NCI-H1105 (cell line): ENCODE data around the gene ARF6.
"Not testable (repeated sequence)": the region's sequence is repeated elsewhere in the genome, so short reads cannot be mapped to it uniquely, and the experiment has no call there.

Experiments used
- DNase-seq: peaks from one replicate; lab custom pipeline; 2025; lab: John Stamatoyannopoulos, UW

The ARF6 gene

GRCh38 chr14:49892636-49893308 lies at the start of gene ARF6:
Gene ARF6, plus strand, starts transcription at chr14:49893082. Its CDS starts 655 bp downstream, at chr14:49893737.
- DNase-seq, result peak; percentile 99

- no peak for DNase-seq
These were observed 43.6 kb upstream of the ARF6 start for GRCh38 chr14:49849213-49849847.

- no peak for DNase-seq
These were observed 41.1 kb upstream of the ARF6 start for GRCh38 chr14:49851813-49852212.

GRCh38 chr14:49852301-49853157 lies 40.4 kb upstream of the ARF6 start, which contains the start of gene NEMF:
Gene NEMF, minus strand, starts transcription at chr14:49852788. Its CDS starts 35 bp downstream, at chr14:49852753.
- peak; percentile 90 for DNase-seq

- no peak for DNase-seq
These were observed 39.8 kb upstream of the ARF6 start for GRCh38 chr14:49853158-49853477.

- DNase-seq, result no peak
These were observed 39.1 kb upstream of the ARF6 start for GRCh38 chr14:49853572-49854375.

- DNase-seq, result no peak
These were observed 35.4 kb upstream of the ARF6 start for GRCh38 chr14:49857427-49858003.

- DNase-seq, result no peak
These were observed 34.5 kb upstream of the ARF6 start for GRCh38 chr14:49858383-49858782.

- no peak for DNase-seq
These were observed 31.7 kb upstream of the ARF6 start for GRCh38 chr14:49860988-49861698.

- no peak for DNase-seq
These were observed 31.2 kb upstream of the ARF6 start for GRCh38 chr14:49861699-49862088.

GRCh38 chr14:49862089-49862673 lies 30.7 kb upstream of the ARF6 start:
- DNase-seq, result peak; percentile 79

GRCh38 chr14:49863487-49864281 lies 29.2 kb upstream of the ARF6 start:
- DNase-seq, result no peak

- DNase-seq, result peak; percentile 55
These were observed 27.4 kb upstream of the ARF6 start for GRCh38 chr14:49865431-49865859.

GRCh38 chr14:49867831-49868719 lies 24.8 kb upstream of the ARF6 start:
- DNase-seq, result peak; percentile 93

- DNase-seq, result no peak
These were observed 24.2 kb upstream of the ARF6 start for GRCh38 chr14:49868720-49869114.

- DNase-seq, result no peak
These were observed 22.0 kb upstream of the ARF6 start for GRCh38 chr14:49870908-49871307.

- not testable (repeated sequence) for DNase-seq
These were observed 19.3 kb upstream of the ARF6 start for GRCh38 chr14:49873548-49873947.

GRCh38 chr14:49875640-49876198 lies 17.2 kb upstream of the ARF6 start:
- DNase-seq, result no peak
